Measurements from ENCODE around the gene STMP1. TPM values are rescaled to one million over a fixed set of nuclear protein-coding genes. Genes with fewer than 3 reads are reported as not detected.

The STMP1 gene
- total and polyA plus RNA-seq, 2 of the 13 experiments (the other 11 are each of a cell fraction or from before 2014, with no cell fraction given): 7.2 to 16.2 TPM

GRCh38 chr7:135665042-135665441 is 2.7 kb downstream of the STMP1 start (continued):
- TF ChIP-seq ZBTB40 (IDR thresholded peaks at IDR 0.05) (no peak), ZBTB40 (CRISPR knock-in tag; IDR thresholded peaks at IDR 0.05) (no peak), ZNF136 (CRISPR knock-in tag; IDR thresholded peaks at IDR 0.05; ENCODE audit: low read depth) (no peak), GATA4 (IDR thresholded peaks at IDR 0.05; ENCODE audit: borderline replicate concordance, low read depth) (no peak), KDM5A (IDR thresholded peaks at IDR 0.05; ENCODE audit: borderline replicate concordance, low read length) (no peak), MYNN (CRISPR knock-in tag; IDR thresholded peaks at IDR 0.05; ENCODE audit: low read depth) (no peak)
- TF ChIP-seq, protein P1, sequence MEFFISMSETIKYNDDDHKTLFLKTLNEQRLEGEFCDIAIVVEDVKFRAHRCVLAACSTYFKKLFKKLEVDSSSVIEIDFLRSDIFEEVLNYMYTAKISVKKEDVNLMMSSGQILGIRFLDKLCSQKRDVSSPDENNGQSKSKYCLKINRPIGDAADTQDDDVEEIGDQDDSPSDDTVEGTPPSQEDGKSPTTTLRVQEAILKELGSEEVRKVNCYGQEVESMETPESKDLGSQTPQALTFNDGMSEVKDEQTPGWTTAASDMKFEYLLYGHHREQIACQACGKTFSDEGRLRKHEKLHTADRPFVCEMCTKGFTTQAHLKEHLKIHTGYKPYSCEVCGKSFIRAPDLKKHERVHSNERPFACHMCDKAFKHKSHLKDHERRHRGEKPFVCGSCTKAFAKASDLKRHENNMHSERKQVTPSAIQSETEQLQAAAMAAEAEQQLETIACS (CRISPR knock-in tag; IDR thresholded peaks at IDR 0.05): no peak

Data from HepG2 (cell line).